Raji (cell line): Measurements from ENCODE around the gene KAZN.

Experiments used
- POLR2A ChIP-seq: IDR thresholded peaks from 2 replicates; pipeline ENCODE4 v1.6.1; 2011; ENCODE audit warnings: low read depth, low read length, control low read depth; ENCODE audit not compliant: insufficient read depth

KAZN gene

GRCh38 chr1:14686701-14687100, 88.2 kb downstream of the KAZN start:
- no peak for TF ChIP-seq POLR2A

- no peak for TF ChIP-seq POLR2A
These were observed 88.7 kb downstream of the KAZN start for GRCh38 chr1:14687147-14687546.

GRCh38 chr1:14689996-14690615, 91.6 kb downstream of the KAZN start:
- TF ChIP-seq POLR2A = no peak

- TF ChIP-seq POLR2A = no peak
These were observed 95.5 kb downstream of the KAZN start for GRCh38 chr1:14693949-14694348.

GRCh38 chr1:14694589-14694988, 96.1 kb downstream of the KAZN start:
- no peak for TF ChIP-seq POLR2A

- no peak for TF ChIP-seq POLR2A
These were observed 98.3 kb downstream of the KAZN start for GRCh38 chr1:14696761-14697160.

- no peak for TF ChIP-seq POLR2A
These were observed 98.9 kb downstream of the KAZN start for GRCh38 chr1:14697353-14697752.

GRCh38 chr1:14698314-14698713, 99.8 kb downstream of the KAZN start:
- no peak for TF ChIP-seq POLR2A

- TF ChIP-seq POLR2A = no peak
These were observed 101.1 kb downstream of the KAZN start for GRCh38 chr1:14699620-14700019.

- no peak for TF ChIP-seq POLR2A
These were observed 106.4 kb downstream of the KAZN start for GRCh38 chr1:14704846-14705245.

- no peak for TF ChIP-seq POLR2A
These were observed 107.3 kb downstream of the KAZN start for GRCh38 chr1:14705824-14706223.

- TF ChIP-seq POLR2A = no peak
These were observed 108.1 kb downstream of the KAZN start for GRCh38 chr1:14706631-14707030.

GRCh38 chr1:14707531-14708445, 109.3 kb downstream of the KAZN start:
- TF ChIP-seq POLR2A = no peak

GRCh38 chr1:14710331-14710730, 111.8 kb downstream of the KAZN start:
- TF ChIP-seq POLR2A = no peak

GRCh38 chr1:14712136-14712535, 113.7 kb downstream of the KAZN start:
- no peak for TF ChIP-seq POLR2A

GRCh38 chr1:14713077-14713476, 114.6 kb downstream of the KAZN start:
- TF ChIP-seq POLR2A = no peak

- TF ChIP-seq POLR2A = no peak
These were observed 116.8 kb downstream of the KAZN start for GRCh38 chr1:14715266-14715665.

GRCh38 chr1:14715802-14716201, 117.3 kb downstream of the KAZN start:
- no peak for TF ChIP-seq POLR2A
